HG02571 (cell line): ENCODE measurements around the gene NDUFB7.
"Not testable (repeated sequence)": the region's sequence is repeated elsewhere in the genome, so short reads cannot be mapped to it uniquely, and the experiment has no call there.

ENCODE experiments used
- ATAC-seq: cut with Tn5 transposase; IDR thresholded peaks from one replicate; pipeline ENCODE4 v1.9.1; 2021; ENCODE audit warnings: mild to moderate bottlenecking, moderate library complexity; ENCODE audit not compliant: unreplicated experiment

The NDUFB7 gene

DNA sequence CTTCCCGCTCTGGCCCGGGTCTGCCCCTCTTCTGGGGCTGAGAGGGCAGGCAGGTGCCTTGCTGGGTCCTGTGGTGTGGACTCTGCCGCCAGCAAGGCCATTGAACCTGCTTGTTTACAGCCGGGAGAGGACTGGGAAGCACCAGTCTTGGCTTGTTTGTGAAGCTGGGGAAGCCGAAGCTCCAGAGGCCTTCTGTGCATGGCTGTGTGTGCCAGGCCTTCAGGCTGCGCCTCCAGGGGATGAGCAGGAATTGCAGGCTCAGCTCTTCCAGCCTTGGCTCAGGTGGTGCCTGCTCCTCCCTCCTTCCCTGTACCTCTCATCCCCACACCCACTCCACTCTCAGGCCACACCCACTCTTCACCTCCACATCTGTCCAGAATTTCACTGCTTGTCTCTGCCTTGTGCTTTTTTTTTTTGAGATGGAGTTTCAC is 17.5 kb downstream of the NDUFB7 start:
- ATAC-seq, result no peak

DNA sequence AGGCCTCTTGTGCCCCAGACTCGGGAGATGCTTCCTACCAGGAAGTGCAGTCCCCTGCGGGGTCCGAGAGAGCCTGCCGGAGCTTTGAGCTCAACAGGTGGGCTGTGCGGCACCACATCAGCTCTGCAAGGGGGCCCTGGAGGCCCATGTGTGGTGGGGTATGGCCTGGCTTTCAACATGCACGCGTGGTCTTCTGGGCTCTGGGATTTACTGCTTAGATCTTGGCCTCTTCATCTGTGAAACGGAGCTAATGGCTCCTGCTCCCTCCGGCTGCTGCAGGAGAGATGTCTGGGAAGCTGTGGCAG is 18.0 kb downstream of the NDUFB7 start:
- ATAC-seq, result no peak

DNA sequence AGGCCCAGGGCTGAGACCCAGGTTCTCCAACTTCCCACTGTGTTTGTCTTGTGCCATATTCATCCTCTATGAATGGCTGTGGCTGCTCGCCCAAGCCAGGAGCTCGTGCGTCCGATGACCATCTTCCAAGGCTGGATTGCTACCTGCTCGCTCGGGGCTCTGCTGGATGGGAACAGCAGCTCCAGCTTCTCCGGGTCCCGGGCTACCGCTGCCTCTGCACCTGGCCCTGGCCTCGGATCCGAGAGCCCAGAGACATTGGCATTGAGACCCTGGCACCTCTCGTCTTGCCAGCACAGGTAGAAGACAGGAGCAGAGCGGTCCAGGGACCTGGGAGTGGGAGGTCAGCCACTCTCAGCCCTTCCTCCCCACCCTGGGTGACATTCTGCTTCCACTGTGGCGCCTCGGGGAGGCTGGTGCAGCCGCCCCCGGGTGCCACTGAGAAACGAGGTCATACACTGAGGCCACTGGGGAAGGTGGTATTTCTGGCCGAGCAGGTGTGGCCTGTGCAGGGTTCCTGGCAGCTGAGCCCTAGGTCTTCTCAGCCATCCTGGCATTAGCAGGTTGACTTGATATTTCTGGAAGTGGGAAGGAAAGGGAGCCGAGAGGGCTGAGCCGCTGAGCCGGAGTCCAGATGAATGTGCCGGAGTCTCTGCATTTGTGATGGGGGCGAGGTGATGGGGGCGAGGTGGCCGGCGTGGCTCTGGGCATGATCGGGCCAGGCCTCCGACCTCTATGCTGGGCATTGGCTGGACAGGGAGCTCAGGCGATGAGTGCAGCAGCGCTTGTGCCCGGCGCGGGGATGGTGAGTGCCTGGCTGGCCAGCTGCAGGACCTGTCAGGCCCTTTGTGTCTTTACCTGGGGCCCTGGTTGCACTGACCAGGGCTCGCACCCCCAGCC is 18.6 kb downstream of the NDUFB7 start:
- ATAC-seq, result no peak

- not testable (repeated sequence) for ATAC-seq
Measured at GRCh38 chr19:14552006-14552360, 19.9 kb downstream of the NDUFB7 start.

DNA sequence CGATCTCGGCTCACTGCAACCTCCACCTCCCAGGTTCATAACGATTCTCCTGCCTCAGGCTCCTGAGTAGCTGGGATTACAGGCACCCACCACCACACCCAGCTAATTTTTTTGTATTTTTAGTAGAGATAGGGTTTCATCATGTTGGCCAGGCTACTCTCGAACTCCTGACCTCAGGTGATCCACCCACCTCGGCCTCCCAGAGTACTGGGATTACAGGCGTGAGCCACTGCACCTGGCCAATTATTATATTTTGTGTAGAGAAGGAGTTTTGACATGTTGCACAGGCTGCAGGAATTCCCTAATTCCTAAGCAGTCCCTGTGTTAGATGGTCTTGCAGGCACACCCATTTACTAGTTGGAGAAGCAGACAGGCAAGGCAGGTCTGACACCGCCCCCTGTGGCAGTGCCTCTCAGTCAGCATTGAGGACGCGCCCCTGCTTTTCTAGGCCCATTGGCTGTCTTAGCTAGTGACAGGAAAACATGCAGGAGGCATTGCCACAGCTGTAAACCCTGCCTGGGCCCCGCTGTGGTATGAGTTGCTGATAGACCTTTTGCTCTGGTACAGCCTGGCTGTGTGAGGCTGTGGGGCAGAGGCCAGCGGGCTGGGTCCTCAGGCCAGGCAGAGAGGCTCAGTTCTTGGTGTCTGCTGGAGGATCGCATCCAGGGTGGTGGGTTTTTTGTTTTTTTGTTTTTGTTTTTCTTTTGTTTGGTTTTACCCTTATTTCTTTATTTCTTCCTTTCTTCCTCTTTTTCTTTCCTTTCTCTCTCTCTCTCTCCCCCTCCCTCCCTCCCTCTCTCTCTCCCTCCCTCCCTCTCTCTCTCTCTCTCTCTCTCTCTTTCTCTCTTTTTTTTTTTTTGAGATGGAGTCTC is 20.5 kb downstream of the NDUFB7 start:
- not testable (repeated sequence) for ATAC-seq

DNA sequence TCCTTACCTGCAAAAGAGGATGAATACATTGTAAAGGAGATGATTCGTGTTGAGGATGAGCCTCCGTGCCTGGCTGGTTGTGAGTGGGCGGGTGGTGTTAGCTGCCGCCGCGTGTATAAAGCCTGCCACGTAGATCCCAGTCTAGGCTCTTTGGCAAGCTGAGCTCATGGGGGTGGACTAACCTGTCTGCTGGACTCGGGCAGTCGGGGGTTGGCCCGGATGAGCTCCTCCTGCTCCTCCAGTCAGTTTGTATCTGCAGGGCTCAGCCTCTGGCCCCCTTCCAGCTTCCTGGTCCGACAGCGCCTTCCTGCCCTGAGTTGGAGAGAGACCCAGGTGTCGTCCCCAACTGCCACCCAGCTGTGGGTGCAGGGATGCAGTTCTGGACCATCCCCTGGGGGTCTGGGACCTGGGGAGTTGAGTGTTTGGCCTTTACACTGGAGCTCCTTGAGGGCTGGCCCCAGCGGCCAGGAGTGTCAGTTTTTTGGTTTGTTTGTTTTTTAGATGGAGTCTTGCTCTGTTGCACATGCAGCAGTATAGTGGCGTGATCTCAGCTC is 21.6 kb downstream of the NDUFB7 start:
- no peak for ATAC-seq

GRCh38 chr19:14545716-14546082 is 26.2 kb downstream of the NDUFB7 start:
- ATAC-seq, result no peak

DNA sequence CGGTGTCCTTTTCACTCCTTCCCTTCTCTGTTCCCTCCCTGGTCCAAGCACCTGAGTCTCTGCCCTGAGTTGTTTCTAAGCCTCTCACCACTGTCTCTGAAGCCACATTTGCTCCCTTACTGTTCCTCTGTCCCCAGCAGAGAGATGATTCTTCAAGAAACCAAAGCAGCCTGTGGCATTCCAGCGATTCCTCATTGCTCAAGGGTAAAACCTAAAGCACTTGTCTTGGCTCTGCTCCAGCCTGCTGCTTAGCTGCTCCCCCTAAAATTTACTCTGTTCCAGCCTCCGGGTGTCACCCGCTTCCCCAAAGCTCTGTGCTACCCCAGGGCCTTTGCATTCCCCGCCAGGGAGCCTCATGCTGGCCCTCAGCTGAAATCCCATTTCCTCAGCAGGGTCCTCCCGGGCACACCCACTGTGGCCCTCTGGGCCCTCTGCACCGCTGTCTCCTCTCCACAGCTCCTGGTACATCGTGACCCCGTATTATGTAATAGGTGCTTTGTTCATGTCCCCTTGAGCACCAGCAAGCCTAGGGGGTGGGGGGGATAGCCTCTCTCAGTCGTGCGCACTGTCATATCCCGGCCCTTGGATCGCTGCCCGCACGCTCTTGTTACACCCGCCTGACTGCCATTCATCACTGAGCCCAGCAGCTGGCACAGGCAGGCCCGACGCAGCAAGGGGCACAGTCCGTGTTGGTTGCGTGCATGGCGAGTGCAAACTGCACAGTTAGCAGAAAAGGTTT is 26.7 kb downstream of the NDUFB7 start:
- no peak for ATAC-seq

- no peak for ATAC-seq
Measured at GRCh38 chr19:14544047-14544446, 27.8 kb downstream of the NDUFB7 start.

- ATAC-seq, result no peak
Measured at GRCh38 chr19:14542711-14543328, 29.0 kb downstream of the NDUFB7 start.

- not testable (repeated sequence) for ATAC-seq
Measured at GRCh38 chr19:14541979-14542378, 29.9 kb downstream of the NDUFB7 start.

DNA sequence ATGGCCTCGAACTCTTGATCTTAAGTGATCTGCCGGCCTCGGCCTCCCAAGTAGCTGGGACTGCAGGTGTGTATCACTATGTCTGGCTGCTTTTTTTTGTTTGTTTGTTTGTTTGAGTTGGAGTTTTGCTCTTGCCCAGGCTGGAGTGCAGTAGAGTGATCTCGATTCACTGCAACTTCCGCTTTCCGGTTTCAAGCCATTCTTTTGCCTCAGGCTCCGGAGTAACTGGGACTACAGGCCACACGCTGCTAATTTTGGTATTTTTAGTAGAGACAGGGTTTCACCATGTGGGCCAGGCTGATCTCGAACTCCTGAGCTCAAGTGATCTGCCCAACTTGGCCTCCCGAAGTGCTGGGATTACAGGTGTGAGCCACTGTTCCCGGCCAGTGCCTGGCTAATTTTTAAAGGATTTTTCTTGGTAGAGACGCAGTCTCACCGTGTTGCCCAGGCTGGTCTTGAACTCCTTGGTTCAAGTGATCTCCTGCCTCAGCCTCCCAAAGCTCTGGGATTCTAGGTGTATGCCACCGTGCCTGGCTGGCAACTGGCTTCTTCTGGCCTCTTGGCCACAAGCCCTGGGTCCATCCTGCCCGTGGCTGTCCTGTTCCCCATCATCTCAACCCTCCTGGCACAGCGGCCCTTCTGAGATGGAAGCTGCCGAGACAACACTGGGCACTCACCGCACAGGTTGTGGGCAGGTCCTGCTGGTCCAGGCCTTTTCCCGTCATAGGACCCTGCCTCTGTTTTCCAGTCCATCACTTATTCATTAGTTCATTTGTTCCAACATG is 30.9 kb downstream of the NDUFB7 start:
- ATAC-seq, result no peak

DNA sequence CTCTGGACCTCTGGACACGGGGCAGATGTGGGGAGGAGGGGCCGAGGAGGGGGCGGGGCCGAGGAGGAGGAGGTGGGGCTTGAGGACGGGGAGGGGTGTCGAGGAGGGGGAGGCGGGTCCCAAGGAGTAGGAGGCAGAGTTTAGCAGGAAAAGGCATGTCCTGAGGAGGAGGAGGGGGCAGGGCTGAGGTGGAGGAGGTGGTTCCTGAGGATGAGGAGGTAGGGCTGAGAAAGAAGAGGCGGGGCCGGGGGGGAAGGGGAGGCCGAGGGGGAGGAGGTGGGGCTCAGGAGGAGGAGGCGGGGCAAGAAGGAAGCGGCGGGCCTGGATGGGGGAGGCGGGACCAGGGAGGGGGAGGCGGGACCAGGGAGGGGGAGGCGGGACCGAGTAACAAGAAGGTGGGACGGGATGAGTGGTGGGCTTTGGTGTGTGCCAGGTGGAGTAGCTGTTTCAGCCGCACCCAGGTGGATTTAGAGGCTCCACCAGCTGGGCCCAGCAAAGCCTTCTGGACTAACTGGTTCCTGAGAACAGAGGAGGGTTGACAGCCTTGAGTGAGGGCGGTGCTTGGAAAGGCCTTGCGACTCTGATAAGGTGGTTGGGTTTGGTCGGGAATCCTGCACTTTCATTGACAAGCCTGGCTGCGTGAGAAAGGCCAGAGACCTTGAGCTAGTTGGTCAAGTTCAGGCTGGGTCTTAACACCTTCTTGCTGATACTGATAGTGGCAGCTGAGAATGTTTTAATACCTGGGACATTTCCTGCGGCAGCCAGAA is 34.8 kb downstream of the NDUFB7 start:
- ATAC-seq, result no peak

- ATAC-seq, result no peak
Measured at GRCh38 chr19:14533450-14533849, 38.4 kb downstream of the NDUFB7 start.

DNA sequence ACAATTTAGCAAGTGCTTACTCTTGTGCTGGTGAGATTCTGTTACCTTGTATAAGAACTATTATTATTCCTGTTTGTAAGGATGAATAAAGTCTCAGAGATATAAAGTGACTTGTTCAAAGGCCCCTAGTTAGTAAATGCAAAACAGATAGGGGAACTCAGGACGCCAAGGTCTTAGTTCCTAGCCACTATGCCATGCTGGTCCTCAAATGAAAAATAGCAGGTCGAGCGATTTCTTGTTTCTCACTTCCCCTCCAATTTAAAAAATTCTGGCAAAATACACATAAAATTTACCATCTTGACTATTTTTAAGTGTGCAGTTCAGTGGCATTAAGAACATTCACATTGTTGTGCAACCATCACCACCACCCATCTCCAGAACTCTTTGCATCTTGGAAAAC is 41.4 kb downstream of the NDUFB7 start:
- ATAC-seq, result no peak

DNA sequence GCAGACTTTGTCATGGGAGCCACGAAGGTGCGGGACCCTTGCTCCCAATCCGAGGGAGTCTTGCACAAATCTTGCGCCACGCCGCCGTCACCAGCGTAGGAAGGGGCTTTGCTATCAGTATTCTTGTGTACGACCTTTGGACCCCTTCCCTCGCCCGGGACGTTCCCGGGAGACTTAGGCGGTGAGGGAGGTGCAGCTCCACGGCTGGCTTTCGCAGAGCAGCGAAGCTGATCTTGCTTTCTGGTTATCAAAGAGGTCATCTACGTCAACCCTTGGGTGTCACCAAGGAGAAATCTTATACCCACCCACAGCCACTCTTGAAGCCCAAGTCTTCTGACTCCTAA is 41.9 kb downstream of the NDUFB7 start:
- ATAC-seq, result no peak

GRCh38 chr19:14529254-14530004 is 42.4 kb downstream of the NDUFB7 start, which contains the start of gene TECR:
TSS of gene TECR (plus strand) at chr19:14529594. CDS start at chr19:14529697, 103 bp downstream.
- peak; percentile 96 for ATAC-seq
